ENCODE measurements around the gene ACTR1B. TPM values are rescaled to one million over a fixed set of nuclear protein-coding genes. Genes with fewer than 3 reads are reported as not detected.
A peak's percentile ranks its signal among the peaks of the same experiment; 100 is the strongest.
"Not testable (repeated sequence)": the region's sequence is repeated elsewhere in the genome, so short reads cannot be mapped to it uniquely, and the experiment has no call there.

The ACTR1B gene
- 10 to 100 TPM; 53.5 to 76.1 (median 56.5) TPM for total RNA-seq

DNA sequence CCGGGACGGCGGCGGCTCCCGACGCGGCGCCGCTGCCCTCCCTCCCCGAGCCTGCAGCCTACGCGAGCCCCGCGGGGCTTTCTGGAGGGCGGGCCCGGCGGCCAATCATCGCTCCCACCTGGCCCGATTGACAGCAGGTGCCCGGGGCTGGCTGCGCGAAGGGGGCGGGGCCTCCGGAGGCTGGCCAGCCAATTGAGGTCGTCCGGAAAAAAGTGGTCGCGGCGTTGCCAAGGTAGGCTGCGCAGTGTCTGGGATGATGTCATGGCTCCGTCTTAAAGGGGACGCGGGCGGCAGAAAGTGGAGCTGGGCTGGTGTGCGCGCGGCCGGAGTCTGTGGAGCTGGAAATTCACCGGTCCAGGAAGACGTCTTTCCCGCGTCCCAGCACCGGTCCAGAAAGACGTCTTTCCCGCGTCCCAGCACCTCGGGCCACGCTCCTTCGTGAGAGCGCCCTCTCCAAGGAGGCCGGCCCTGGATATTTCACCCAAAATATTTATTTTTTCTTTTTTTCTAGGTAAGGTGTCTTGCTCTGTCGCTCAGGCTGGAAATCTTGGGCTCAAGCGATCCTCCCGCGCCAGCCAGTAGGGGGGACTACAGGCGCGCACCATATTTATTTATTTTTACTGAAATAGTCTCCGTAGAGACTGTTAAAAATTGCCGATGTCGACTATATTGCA, at the start of gene ACTR1B:
Gene ACTR1B, minus strand, starts transcription at position 83 of the 674 bp plus-strand sequence. CDS start 154 bp downstream, outside the sequence.
- in situ Hi-C loops (cut with MboI; ENCODE audit: low sequenced_read_pairs in 4 of 4) (loop anchor here in 1 of 4 donors (25.0 kb wide), 1 partner anchor 1127 kb away; the partner anchor contains the start of gene ARID5A), intact Hi-C loops (cut with DNase I; ENCODE audit: low total_unique reads) (loop anchor here (1.0 to 2.0 kb wide), 3 partner anchors 18 to 73 kb away; partner anchors contain the start of gene COX5B)
- Histone ChIP-seq H3K4me3 (peak within 1 kb of the TSS; percentile 59 to 94 (median 82)), H3K27ac (peak within 1 kb of the TSS; percentile 86 to 98 (median 92)), H3K27me3 (no peaks in the 10 kb centered on the region), H3K9me3 (no peaks in the 10 kb centered on the region), H3K36me3 (peaks cover 0 to 10% of the 10 kb centered on the region in 2 donors), H3K4me1 (peaks cover 23 to 29% of the 10 kb centered on the region in 2 donors)
- DNase-seq: peak; percentile 97 to 98
- peak; percentile 95 to 96 for ATAC-seq
- peak; percentile 75 to 93 for TF ChIP-seq POLR2A (IDR thresholded peaks at IDR 0.05)
- TF ChIP-seq, protein P1, sequence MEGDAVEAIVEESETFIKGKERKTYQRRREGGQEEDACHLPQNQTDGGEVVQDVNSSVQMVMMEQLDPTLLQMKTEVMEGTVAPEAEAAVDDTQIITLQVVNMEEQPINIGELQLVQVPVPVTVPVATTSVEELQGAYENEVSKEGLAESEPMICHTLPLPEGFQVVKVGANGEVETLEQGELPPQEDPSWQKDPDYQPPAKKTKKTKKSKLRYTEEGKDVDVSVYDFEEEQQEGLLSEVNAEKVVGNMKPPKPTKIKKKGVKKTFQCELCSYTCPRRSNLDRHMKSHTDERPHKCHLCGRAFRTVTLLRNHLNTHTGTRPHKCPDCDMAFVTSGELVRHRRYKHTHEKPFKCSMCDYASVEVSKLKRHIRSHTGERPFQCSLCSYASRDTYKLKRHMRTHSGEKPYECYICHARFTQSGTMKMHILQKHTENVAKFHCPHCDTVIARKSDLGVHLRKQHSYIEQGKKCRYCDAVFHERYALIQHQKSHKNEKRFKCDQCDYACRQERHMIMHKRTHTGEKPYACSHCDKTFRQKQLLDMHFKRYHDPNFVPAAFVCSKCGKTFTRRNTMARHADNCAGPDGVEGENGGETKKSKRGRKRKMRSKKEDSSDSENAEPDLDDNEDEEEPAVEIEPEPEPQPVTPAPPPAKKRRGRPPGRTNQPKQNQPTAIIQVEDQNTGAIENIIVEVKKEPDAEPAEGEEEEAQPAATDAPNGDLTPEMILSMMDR (IDR thresholded peaks at IDR 0.05 in 4 of 5, conservative IDR thresholded peaks at IDR 0.05 in 1 of 5): peak; percentile 55 to 73 (median 67)

DNA sequence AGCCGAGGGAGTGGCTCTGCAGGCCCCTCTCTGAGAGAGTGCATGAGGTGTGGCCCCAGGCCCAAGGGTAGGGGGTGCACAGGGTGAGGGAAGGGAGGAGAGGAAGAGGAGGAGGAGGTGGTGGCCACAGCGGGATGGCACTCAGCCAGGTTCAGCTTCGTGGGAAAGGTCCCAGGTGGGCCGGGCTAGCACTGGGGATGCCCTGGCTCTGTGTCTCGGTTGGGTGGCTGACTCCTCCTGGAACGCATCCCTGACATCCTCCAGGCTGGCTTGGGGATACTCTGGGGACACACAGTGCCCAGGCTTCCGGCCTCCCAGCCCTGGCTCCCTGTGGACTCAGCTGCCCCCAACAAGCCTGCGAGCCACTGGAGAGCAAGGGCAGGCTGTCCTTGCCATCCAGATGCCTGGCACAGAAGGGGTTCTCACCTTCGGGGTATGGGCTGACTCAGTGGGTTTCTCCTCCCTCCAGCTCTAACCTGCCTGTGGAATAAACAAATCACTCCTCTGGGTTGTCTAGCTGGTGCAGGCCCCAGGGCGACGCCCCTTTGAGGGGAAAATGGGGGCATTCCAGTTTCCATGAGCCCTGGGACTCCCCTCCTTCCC, 49.0 kb upstream of the ACTR1B start:
- intact Hi-C loops (cut with DNase I; ENCODE audit: low total_unique reads) (no loop called here), in situ Hi-C loops (cut with MboI; ENCODE audit: low sequenced_read_pairs in 4 of 4) (no loop called here)
- no peak for ATAC-seq
- Histone ChIP-seq H3K27me3 (no peaks in the 10 kb centered on the region), H3K9me3 (no peaks in the 10 kb centered on the region), H3K4me1 (no peaks in the 10 kb centered on the region), H3K36me3 (no peaks in the 10 kb centered on the region), H3K27ac (no peak overlapping the region), H3K4me3 (no peak overlapping the region)
- DNase-seq: no peak
- no peak for TF ChIP-seq POLR2A (IDR thresholded peaks at IDR 0.05)
- TF ChIP-seq, protein P1 (IDR thresholded peaks at IDR 0.05 in 4 of 5, conservative IDR thresholded peaks at IDR 0.05 in 1 of 5): no peak

DNA sequence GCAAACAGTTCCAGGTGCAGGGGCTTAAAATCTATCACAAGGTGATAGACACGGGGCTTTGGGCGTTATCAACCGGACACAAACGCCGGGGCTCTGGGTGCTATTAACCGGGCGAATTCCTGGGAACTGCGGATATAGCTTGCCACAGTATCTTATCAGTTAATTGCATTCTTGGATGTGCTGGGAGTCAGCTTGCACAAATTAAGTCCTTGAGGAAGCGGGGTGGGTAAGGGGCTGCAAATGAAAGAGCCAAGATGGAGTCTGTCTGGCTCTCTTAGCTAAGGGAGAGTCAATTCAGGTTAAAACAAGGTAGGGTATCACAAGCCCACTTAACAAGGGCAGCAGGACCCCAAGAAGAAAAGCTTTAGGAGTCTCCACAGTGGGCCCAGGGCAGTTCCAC, 48.3 kb upstream of the ACTR1B start:
- H3K27ac ChIP-seq; ATAC-seq; H3K4me1 ChIP-seq; H3K9me3 ChIP-seq; H3K4me3 ChIP-seq; H3K27me3 ChIP-seq; DNase-seq; H3K36me3 ChIP-seq; intact Hi-C loops (cut with DNase I; ENCODE audit: low total_unique reads); in situ Hi-C loops (cut with MboI; ENCODE audit: low sequenced_read_pairs in 4 of 4): not testable (repeated sequence)

DNA sequence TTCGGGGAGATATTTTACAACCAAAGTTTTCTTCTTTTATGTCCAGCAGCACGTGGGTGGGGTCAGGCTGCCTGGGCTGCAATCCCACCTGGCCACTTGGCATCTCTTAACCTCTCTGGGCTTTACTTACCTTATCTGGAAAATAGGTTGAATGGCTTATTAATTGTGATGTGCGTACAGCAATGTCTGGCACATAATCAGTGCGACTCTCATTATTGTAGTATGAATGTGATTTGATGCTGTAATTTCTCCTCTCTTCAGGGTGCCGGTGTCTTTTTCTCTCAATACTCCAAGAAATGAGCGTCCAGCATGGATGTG, 47.5 kb upstream of the ACTR1B start:
- DNase-seq (no peak), ATAC-seq (no peak)
- Histone ChIP-seq H3K27ac (no peak overlapping the region), H3K27me3 (no peaks in the 10 kb centered on the region), H3K9me3 (no peaks in the 10 kb centered on the region), H3K4me1 (no peaks in the 10 kb centered on the region), H3K36me3 (no peaks in the 10 kb centered on the region), H3K4me3 (no peak overlapping the region)
- intact Hi-C loops (cut with DNase I; ENCODE audit: low total_unique reads): no loop called here
- TF ChIP-seq, protein P1 (IDR thresholded peaks at IDR 0.05 in 4 of 5, conservative IDR thresholded peaks at IDR 0.05 in 1 of 5): no peak
- TF ChIP-seq POLR2A (IDR thresholded peaks at IDR 0.05): no peak
- in situ Hi-C loops (cut with MboI; ENCODE audit: low sequenced_read_pairs in 4 of 4): no loop called here

DNA sequence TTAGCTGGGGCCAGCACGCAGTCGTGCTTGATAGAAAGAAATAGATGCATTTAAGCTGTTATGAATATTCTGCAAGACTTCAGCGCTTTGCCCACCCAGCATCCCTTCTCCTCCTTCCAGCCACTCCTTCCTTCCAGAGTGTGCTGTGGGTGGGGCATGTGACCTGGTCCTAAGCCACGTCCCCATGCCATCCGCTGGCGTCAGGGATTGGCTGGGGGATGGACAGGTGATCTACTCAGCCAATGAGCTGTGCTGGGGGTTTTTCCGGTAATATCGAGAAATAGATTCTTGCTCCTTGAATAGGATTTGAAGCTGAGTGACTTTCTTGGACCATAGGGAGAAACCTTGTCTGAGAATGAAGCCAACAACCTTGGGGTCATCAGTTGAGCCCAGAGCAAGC, 44.8 kb upstream of the ACTR1B start:
- H3K4me1 ChIP-seq: no peaks in the 10 kb centered on the region
- TF ChIP-seq, protein P1 (IDR thresholded peaks at IDR 0.05 in 4 of 5, conservative IDR thresholded peaks at IDR 0.05 in 1 of 5): no peak
- no peak for TF ChIP-seq POLR2A (IDR thresholded peaks at IDR 0.05)
- H3K36me3 ChIP-seq: no peaks in the 10 kb centered on the region
- H3K27ac ChIP-seq: no peak overlapping the region
- in situ Hi-C loops (cut with MboI; ENCODE audit: low sequenced_read_pairs in 4 of 4) (no loop called here), intact Hi-C loops (cut with DNase I; ENCODE audit: low total_unique reads) (no loop called here)
- no peak overlapping the region for H3K4me3 ChIP-seq
- H3K27me3 ChIP-seq: no peaks in the 10 kb centered on the region
- ATAC-seq: no peak
- H3K9me3 ChIP-seq: no peaks in the 10 kb centered on the region
- no peak for DNase-seq
